ENCODE results near the gene NTRK3. TPM values are rescaled to one million over a fixed set of nuclear protein-coding genes. Genes with fewer than 3 reads are reported as not detected.

Gene NTRK3
- total and polyA plus RNA-seq, 10 donors, result 0.33 to 6.6 (median 2.1) TPM

GRCh38 chr15:88231909-88232644, 24.5 kb downstream of the NTRK3 start:
- 88 to 97% (median 93%) methylated on average over 6 of the region's 6 CpGs for WGBS, 5 donors
- Histone ChIP-seq H3K36me3 (no peaks in the 10 kb centered on the region), H3K4me1 (no peaks in the 10 kb centered on the region), H3K27ac (no peak overlapping the region), H3K27me3 (replicated peaks in 1 of 7) (peaks cover 0 to 23% (median 0%) of the 10 kb centered on the region in 7 donors), H3K9me3 (no peaks in the 10 kb centered on the region), H3K4me3 (no peak overlapping the region)
- DNase-seq, result no peak
- no peak for TF ChIP-seq CTCF (IDR thresholded peaks at IDR 0.05 in 8 of 11, conservative IDR thresholded peaks at IDR 0.05 in 3 of 11)
- TF ChIP-seq POLR2A (IDR thresholded peaks at IDR 0.05), result no peak
- no peak for TF ChIP-seq POLR2AphosphoS5 (IDR thresholded peaks at IDR 0.05)
- intact Hi-C loops (cut with DNase I; ENCODE audit: low total_unique reads), result no loop called here

- Histone ChIP-seq H3K4me3 (no peak overlapping the region), H3K27ac (no peak overlapping the region), H3K9me3 (no peaks in the 10 kb centered on the region), H3K27me3 (replicated peaks in 1 of 7) (peaks cover 0 to 31% (median 0%) of the 10 kb centered on the region in 7 donors), H3K4me1 (no peaks in the 10 kb centered on the region), H3K36me3 (no peaks in the 10 kb centered on the region)
- intact Hi-C loops (cut with DNase I; ENCODE audit: low total_unique reads), result no loop called here
- no peak for DNase-seq
- no peak for TF ChIP-seq POLR2A (IDR thresholded peaks at IDR 0.05)
- TF ChIP-seq CTCF (IDR thresholded peaks at IDR 0.05 in 8 of 11, conservative IDR thresholded peaks at IDR 0.05 in 3 of 11), result no peak
- no peak for TF ChIP-seq POLR2AphosphoS5 (IDR thresholded peaks at IDR 0.05)
- WGBS, 5 donors, result 27 to 34% (median 30%) methylated on average over 2 of the region's 2 CpGs
Observed at GRCh38 chr15:88230823-88231222, 25.7 kb downstream of the NTRK3 start.

GRCh38 chr15:88225461-88225860, 31.1 kb downstream of the NTRK3 start:
- H3K9me3 ChIP-seq, result no peaks in the 10 kb centered on the region
- no peaks in the 10 kb centered on the region for H3K4me1 ChIP-seq
- no peaks in the 10 kb centered on the region for H3K36me3 ChIP-seq
- intact Hi-C loops (cut with DNase I; ENCODE audit: low total_unique reads), result no loop called here
- 17 to 32% (median 21%) methylated on average over 5 of the region's 5 CpGs for WGBS, 5 donors
- peaks cover 0 to 21% (median 0%) of the 10 kb centered on the region in 7 donors for H3K27me3 ChIP-seq (replicated peaks in 1 of 7)
- TF ChIP-seq POLR2AphosphoS5 (IDR thresholded peaks at IDR 0.05) (no peak), POLR2A (IDR thresholded peaks at IDR 0.05) (no peak), CTCF (IDR thresholded peaks at IDR 0.05 in 8 of 11, conservative IDR thresholded peaks at IDR 0.05 in 3 of 11) (no peak)
- H3K27ac ChIP-seq, result no peak overlapping the region
- DNase-seq, result no peak
- no peak overlapping the region for H3K4me3 ChIP-seq

GRCh38 chr15:88223084-88223483, 33.5 kb downstream of the NTRK3 start:
- peaks cover 0 to 14% (median 0%) of the 10 kb centered on the region in 7 donors for H3K27me3 ChIP-seq (replicated peaks in 1 of 7)
- H3K4me3 ChIP-seq, result no peak overlapping the region
- no peak overlapping the region for H3K27ac ChIP-seq
- H3K4me1 ChIP-seq, result no peaks in the 10 kb centered on the region
- intact Hi-C loops (cut with DNase I; ENCODE audit: low total_unique reads), result no loop called here
- no peaks in the 10 kb centered on the region for H3K9me3 ChIP-seq
- 69 to 84% (median 72%) methylated on average over 6 to 14 of the region's 14 CpGs for WGBS, 5 donors
- TF ChIP-seq POLR2A (IDR thresholded peaks at IDR 0.05) (no peak), CTCF (IDR thresholded peaks at IDR 0.05 in 8 of 11, conservative IDR thresholded peaks at IDR 0.05 in 3 of 11) (no peak), POLR2AphosphoS5 (IDR thresholded peaks at IDR 0.05) (no peak)
- no peaks in the 10 kb centered on the region for H3K36me3 ChIP-seq
- no peak for DNase-seq
